Umbilical cord (tissue), 2 donors: Measurements from ENCODE around the gene MEI4. TPM values are rescaled to one million over a fixed set of nuclear protein-coding genes. Genes with fewer than 3 reads are reported as not detected.
"Not testable (repeated sequence)": the region's sequence is repeated elsewhere in the genome, so short reads cannot be mapped to it uniquely, and the experiment has no call there.

Source experiments
- DNase-seq: peaks from one replicate; pipeline ENCODE4 v3.0.0-alpha.2; 2015; ENCODE audit warnings: low spot score
- total RNA-seq: library from RNA; depleted of rRNA; stranded (reverse); fragments of >200 nt; gene quantifications from one replicate; pipeline ENCODE4 v1.2.3, GENCODE V29; 2014; ENCODE audit warnings: low replicate concordance; ENCODE audit not compliant: insufficient read depth

The MEI4 gene
- total RNA-seq, 1 donor from 2014 or later: 3.4 TPM

- DNase-seq: no peak
Measured at GRCh38 chr6:77813090-77813489, 160.3 kb downstream of the MEI4 start.

GRCh38 chr6:77814119-77814518 lies 161.3 kb downstream of the MEI4 start:
- peak; percentile 35 for DNase-seq

GRCh38 chr6:77815531-77815930 lies 162.7 kb downstream of the MEI4 start:
- DNase-seq: no peak

GRCh38 chr6:77816766-77817270 lies 164.0 kb downstream of the MEI4 start:
- DNase-seq: no peak

- DNase-seq: no peak
Measured at GRCh38 chr6:77822265-77822664, 169.4 kb downstream of the MEI4 start.

GRCh38 chr6:77825204-77825603 lies 172.4 kb downstream of the MEI4 start:
- no peak for DNase-seq

GRCh38 chr6:77829736-77830135 lies 176.9 kb downstream of the MEI4 start:
- DNase-seq: no peak

GRCh38 chr6:77833749-77834148 lies 180.9 kb downstream of the MEI4 start:
- not testable (repeated sequence) for DNase-seq

- peak; percentile 9 for DNase-seq
Measured at GRCh38 chr6:77834591-77834996, 181.8 kb downstream of the MEI4 start.

GRCh38 chr6:77837034-77837784 lies 184.4 kb downstream of the MEI4 start:
- DNase-seq: no peak

- DNase-seq: no peak
Measured at GRCh38 chr6:77839292-77839691, 186.5 kb downstream of the MEI4 start.

- no peak for DNase-seq
Measured at GRCh38 chr6:77844822-77845221, 192.0 kb downstream of the MEI4 start.

GRCh38 chr6:77853401-77853800 lies 200.6 kb downstream of the MEI4 start:
- peak; percentile 16 for DNase-seq

GRCh38 chr6:77856391-77856790 lies 203.6 kb downstream of the MEI4 start:
- DNase-seq: no peak

GRCh38 chr6:77857421-77857820 lies 204.6 kb downstream of the MEI4 start:
- no peak for DNase-seq

- DNase-seq: no peak
Measured at GRCh38 chr6:77876300-77876699, 223.5 kb downstream of the MEI4 start.

- no peak for DNase-seq
Measured at GRCh38 chr6:77879527-77879926, 226.7 kb downstream of the MEI4 start.

- DNase-seq: peak; percentile 75
Measured at GRCh38 chr6:77880501-77880900, 227.7 kb downstream of the MEI4 start.

- DNase-seq: no peak
Measured at GRCh38 chr6:77883851-77884250, 231.0 kb downstream of the MEI4 start.

- DNase-seq: no peak
Measured at GRCh38 chr6:77893391-77893790, 240.6 kb downstream of the MEI4 start.

- no peak for DNase-seq
Measured at GRCh38 chr6:77906070-77906469, 253.2 kb downstream of the MEI4 start.

- DNase-seq: no peak
Measured at GRCh38 chr6:77910826-77911225, 258.0 kb downstream of the MEI4 start.

GRCh38 chr6:77926198-77926751 lies 273.4 kb downstream of the MEI4 start:
- DNase-seq: peak; percentile 43
